ENCODE measurements around the gene CNGB1.
"Not testable (repeated sequence)": the region's sequence is repeated elsewhere in the genome, so short reads cannot be mapped to it uniquely, and the experiment has no call there.

CNGB1 gene

DNA sequence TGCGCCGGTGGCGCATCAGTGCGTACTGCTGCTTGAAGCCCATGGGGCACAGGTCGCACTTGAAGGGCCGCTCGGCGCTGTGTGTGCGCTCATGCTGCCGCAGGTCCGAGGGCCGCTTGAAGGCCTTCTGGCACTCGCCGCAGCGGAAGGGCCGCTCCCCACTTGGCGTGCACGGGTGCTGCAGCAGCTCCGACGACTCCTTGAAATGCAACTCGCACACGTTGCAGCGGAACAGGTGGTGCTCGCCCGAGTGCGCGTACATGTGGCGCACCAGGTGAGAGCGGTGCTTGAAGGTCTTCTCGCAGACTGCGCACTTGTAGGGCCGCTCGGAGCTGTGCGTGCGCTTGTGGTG lies 26.2 kb upstream of the CNGB1 start:
- no peak for DNase-seq (ENCODE audit: low read depth in 2 of 2)

DNA sequence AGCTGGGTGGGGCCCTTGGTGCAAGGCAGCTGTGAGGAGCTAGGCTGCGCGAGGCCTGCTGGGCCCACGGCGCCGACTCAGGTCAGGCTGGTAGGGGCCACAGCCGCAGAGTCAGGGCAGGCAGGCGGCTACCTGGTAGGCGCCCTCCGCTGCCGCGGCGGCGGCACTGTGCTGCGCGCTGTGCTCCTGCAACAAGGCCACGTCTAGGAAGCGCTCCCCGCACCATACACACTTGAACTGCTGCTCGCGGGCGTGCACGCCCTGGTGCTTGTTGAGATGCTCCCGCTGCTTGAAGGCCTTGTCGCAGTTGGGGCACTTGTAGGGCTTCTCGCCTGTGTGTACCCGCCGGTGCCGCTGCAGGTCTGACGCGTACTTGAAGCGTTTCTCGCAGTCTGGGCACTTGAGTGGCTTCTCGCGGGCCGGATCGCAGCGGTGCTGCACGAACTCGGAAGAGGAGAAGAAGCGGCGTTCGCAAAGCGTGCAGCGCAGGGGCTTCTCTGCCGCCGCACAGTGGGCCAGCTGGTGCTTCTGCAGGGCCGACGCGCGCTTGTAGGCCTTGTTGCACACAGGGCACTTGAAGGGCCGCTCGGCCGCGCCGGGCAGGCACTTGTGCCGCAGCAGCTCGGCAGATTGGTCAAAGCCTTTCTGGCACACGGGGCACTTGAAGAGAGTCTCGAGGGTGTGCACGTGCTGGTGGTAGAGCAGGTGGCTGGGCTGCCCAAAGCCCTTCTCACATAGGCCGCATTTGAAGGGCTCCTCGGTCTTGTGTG lies 25.7 kb upstream of the CNGB1 start:
- no peak for DNase-seq (ENCODE audit: low read depth in 2 of 2)

DNA sequence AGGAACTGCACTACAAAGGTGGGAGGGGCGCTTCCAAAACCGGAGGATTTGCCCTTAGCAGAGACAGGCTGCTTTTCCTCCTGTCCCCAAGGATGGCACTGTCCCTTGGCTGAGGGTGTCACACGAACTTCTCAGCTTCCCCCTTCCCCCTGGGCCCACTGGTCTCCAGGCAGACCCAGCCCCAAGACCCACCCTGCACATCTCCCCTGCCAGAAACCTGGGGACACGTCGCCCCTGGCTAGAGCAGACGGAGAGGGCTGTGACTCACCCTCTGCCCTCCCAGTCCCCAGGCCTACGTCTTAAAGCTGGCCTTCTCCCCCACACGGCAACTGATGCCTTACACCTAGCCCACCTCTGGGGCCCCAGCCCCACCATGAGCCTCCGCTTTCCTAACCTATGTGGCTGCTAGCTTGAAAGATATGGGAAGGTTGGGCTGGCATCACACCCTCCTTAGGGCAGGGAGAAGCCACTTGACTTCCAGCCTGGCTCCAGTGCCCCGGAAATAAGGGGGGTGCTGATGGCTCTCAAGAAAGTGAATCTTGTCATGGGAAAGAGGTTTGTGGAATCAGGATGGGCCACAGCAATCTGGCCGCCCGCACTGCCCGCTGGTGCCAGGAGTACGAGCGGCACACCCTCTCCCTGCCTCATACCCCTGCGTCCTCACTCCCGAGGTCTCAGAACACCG lies 24.9 kb upstream of the CNGB1 start:
- no peak for DNase-seq (ENCODE audit: low read depth in 2 of 2)

DNA sequence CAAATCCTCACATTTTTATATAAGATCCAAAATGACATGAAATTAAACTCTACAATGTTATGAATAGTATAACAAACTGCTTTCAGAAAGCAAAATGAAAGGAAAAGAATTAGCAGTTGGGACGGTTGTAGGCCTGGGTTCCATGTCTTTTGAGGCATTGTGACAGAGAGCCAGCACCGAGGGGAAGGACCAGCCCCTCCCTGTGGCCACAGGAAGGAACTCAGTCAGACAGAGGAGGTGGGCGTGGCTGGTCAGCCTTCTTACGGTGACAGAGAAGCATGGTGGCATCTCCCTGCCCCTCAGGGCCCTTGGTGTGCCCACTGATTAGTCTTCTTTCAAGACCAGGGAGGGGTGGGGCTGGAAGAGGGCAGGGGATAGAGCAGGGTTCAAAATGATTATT lies 23.9 kb upstream of the CNGB1 start:
- DNase-seq (ENCODE audit: low read depth in 2 of 2) = no peak

GRCh38 chr16:57994361-57994760 lies 23.4 kb upstream of the CNGB1 start:
- DNase-seq (ENCODE audit: low read depth in 2 of 2) = no peak

DNA sequence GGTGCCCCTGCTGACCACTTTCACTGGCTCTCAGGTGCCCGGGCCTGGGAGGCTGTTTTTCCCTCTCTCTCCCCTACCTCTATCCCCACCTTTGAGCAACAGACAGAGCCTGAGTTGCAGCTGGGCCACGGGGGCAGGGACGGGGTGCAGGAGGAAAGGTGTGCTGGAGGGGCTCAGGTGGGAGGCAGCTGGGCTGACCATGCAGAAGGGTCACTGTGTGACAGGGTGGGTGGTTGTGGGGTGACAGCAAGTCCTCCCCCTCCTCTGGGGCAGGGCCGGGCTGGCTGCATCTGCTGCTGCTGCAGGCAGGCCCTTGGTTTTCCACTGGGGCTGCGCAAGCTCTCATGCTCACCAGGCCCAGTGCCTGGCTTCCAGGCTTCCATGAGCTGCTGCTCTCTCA lies 23.0 kb upstream of the CNGB1 start:
- no peak for DNase-seq (ENCODE audit: low read depth in 2 of 2)

DNA sequence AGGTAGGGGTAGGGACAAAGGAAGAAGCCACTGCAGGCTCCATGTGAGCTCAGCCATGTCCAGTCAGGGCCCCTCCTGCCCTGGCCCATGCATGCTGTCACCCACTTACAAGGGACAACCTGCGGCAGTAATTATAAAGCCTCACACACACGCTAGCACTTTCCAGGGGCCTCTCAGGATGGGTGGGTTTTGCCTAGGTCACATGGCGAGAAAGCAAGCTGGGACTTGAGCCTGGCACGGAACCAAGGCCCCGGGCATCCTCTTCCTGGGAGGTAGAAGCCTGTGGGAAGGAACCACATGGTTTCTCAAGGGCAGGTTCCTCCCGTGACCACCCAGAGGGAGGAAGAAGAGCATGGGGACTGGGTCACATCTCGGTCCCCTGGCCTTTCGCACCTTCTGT lies 22.5 kb upstream of the CNGB1 start:
- DNase-seq (ENCODE audit: low read depth in 2 of 2) = no peak

DNA sequence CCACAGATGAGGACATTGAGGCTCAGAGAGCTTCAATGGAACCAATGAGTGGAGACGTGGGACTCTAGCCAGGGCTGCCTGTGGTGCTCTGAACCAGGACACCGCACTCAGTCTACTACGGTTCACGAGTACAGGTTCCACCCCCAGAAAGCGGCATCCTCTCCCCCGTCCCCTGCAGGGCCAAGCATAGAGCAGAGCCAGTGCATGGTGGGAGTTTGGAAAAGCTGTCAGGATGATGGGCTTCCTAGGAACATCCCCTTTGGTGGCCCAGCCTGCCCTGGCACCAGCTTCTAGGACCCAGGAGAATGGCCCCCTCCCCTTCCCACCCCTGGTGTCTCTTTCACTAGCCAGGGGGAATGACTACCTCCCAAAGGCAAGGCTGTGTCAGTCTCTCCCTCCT lies 21.2 kb upstream of the CNGB1 start:
- no peak for DNase-seq (ENCODE audit: low read depth in 2 of 2)

DNA sequence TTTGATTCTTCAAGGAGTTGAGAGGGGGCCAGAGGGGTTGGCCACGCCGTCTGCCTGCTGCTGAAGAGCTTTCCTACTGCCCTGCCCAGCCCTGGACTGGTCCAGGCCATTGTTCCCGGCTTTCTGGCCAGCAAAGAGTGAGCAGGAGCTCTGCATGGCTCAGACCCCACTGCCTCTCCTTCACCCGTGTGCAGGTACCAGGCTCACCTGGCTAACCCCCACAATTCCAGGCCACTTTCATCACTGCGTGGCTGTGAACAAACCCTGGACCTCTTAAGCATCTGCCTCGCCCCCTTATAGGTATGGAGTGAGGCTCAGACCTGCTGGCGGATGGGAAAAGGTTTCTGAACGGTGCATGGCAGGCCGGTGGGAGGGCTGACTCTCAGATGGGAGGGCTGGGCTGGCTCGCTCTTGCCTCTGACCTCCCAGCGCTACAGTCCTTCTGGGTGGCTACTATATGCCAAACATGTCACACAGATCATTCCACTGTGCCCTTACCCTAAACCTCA lies 20.7 kb upstream of the CNGB1 start:
- no peak for DNase-seq (ENCODE audit: low read depth in 2 of 2)

DNA sequence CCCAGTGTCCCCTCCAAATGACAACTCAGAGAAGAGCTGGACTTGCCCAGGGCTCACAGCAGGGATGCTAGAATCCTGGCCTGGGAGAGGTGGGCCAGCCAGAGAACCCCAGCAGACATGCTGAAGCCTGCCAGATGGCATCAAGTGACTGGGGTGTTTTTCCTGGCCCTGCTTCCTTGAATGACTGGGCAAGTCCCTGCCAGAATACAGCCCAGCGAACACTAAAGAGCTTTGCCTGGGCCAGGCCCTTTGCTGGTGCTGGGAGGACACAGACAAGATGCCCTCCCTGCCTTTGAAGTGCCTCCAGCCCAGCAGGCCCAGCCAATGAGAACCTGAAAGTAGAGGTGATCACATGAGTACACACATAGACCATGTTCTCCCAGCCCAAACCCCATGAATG lies 18.0 kb upstream of the CNGB1 start:
- no peak for DNase-seq (ENCODE audit: low read depth in 2 of 2)

GRCh38 chr16:57987441-57988177 lies 16.7 kb upstream of the CNGB1 start:
- DNase-seq (ENCODE audit: low read depth in 2 of 2) = no peak

- no peak for DNase-seq (ENCODE audit: low read depth in 2 of 2)
Observed at GRCh38 chr16:57986196-57986595, 15.3 kb upstream of the CNGB1 start.

DNA sequence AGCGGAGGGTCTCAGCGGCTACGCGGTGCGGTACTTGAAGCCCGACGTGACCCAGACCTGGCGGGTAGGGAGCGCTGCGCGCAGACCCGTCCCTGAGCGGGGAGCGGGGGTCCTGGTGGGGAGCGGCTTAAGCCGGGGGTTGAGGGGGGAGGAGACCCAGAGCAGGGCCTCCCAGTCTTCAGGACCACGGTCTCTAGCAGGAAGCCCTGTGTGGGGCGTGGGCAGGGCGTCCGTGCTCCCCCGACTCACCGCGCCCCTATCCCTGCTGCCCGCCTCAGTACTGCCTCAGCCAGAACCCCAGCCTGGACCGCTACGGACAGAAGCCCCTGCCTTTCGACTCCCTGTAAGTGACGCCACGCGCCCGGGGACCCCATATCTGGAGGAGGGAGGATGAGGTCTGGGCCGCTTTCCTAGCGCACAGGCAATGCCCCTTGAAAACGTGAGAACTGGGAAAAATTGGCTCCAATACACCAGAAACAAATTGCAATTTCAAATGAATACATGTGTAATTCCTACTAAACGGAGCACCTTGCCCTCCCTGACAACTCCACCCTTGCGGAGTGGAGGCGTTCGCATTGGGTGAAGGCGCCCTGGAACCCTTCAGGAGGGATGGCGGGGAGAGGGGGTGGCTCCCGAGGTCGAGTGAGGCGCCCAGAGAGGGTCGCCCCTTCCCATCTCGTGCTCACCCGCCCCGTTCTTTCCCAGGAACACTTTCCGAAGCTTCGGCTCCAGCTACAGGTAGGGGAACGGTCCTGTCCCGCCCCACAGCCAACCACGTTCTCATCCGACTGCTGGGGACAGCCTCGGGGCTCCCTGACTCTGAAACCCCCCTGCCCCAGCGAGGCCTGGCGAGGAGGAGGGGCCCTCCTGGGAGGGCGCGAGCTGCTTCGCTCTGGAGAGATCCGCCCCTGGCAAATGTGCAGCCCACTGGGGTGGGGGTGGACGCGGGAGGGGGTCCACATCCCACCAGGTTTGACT lies 14.6 kb upstream of the CNGB1 start:
- no peak for DNase-seq (ENCODE audit: low read depth in 2 of 2)

GRCh38 chr16:57984443-57985203 lies 13.7 kb upstream of the CNGB1 start:
- peak; percentile 76 to 85 for DNase-seq (ENCODE audit: low read depth in 2 of 2)

DNA sequence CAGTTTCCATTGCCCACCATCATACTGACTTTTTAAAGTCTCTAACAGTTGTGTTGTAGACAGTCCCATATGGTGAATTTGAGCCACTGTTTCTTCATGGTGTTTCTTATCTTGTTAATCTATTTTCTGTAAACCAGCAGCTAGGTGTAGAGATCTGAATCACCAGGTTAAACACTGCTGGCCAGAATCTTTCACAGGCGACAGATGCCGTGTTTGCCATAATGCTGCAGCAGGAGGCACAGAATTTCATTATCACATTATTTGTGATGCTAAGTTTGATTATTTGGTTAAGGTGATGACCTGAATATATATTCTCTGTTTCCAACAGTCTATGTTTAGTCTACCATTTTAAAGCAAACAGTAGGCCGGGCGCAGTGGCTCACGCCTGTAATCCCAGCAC lies 11.5 kb upstream of the CNGB1 start:
- DNase-seq (ENCODE audit: low read depth in 2 of 2) = no peak

DNA sequence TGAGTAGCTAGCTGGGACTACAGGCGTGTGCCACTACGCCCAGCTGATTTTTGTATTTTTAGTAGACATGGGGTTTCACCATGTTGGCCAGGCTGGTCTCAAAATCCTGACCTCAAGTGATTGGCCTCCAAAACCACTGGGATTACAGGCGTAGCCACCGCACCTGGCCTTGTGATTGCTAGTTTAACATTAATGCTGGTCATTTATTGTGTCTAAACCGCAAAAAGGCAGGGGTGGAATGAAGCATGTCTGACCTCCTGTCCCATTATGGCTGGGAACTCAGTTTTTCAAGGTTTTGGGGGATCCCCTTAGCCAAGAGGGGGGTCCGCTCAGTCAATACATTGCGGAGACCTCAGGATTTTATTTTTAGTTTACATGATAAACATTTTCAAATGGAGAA lies 10.7 kb upstream of the CNGB1 start:
- DNase-seq (ENCODE audit: low read depth in 2 of 2) = no peak

DNA sequence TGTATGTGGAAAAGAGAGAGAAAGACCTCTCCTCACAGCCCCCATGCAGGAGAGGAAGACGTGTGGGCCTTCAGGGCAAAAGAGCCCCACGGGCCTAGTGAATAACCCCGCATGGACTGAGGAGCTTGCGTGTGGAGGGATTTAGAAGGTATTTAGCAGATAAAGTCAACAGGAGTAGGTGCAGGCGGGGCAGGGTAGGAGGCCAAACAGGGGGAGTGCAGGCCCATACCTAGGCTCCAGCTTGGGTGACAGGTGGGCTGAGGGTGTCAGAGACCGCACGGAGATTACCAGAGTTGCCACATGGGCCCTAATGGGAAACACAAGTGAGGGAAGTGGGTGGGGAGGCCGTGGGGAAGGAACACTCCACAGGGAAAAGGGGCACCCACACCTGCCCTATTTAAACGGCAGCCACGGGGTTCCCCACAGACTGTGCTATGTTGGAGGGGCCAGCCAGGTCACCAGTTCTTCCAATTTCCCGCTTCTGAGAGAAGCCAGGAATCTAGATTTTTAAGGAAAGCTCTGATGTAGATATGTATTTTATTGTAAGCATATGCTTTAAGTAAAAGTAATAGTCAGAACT lies 8.2 kb upstream of the CNGB1 start:
- DNase-seq (ENCODE audit: low read depth in 2 of 2) = no peak

DNA sequence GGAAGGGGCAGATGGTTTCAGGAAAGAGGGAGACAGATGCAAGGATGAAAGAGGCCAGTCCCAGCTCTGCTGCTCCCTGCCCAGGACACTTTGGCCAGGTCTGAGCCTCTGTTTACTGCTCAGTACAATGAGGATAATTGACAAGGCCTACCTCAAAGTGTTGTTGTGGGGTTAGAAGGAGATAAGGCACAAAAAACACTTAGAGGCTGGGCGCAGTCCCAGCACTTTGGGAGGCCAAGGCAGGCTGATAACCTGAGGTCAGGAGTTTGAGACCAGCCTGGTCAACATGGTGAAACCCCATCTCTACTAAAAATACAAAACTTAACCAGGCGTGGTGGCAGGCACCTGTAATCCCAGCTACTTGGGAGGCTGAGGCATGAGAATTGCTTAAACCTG lies 7.1 kb upstream of the CNGB1 start:
- DNase-seq (ENCODE audit: low read depth in 2 of 2) = not testable (repeated sequence)

DNA sequence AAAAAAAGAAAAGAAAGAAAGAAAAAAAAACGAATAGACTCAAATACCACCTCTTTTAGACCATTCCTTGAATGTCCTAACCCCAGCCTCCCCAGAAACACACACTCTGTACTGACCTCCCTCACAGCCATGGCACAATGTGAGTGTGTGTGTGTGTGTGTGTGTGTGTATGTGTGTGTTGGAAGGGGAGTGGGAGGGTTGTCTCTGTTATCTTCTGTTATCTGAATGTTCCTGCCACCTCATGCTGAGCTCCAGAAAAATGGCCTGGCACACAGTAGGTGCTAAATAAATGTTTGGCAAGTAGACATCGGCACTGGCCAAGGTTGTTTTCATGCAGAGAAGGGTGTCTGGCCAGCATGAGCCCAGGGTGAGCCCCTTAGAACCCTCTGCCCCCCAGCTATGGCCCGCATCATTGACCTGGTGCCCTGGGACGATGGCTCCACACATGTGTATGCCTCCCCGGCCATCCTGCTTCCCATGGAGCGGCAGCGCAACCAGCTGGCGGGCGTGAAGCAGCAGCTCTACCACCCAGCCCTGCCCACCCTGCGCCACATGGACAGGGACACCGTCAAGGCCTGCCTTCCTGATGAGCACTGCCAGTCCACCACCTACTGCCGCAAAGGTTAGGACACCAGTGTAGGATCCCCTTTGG lies 6.6 kb upstream of the CNGB1 start:
- DNase-seq (ENCODE audit: low read depth in 2 of 2) = no peak

GRCh38 chr16:57976331-57976796 lies 5.4 kb upstream of the CNGB1 start:
- DNase-seq (ENCODE audit: low read depth in 2 of 2) = no peak
